ENCODE measurements around the gene AFG1L. TPM values are rescaled to one million over a fixed set of nuclear protein-coding genes. Genes with fewer than 3 reads are reported as not detected.

The AFG1L gene
- total RNA-seq, 1 donor from 2014 or later, result 2.6 TPM

DNA sequence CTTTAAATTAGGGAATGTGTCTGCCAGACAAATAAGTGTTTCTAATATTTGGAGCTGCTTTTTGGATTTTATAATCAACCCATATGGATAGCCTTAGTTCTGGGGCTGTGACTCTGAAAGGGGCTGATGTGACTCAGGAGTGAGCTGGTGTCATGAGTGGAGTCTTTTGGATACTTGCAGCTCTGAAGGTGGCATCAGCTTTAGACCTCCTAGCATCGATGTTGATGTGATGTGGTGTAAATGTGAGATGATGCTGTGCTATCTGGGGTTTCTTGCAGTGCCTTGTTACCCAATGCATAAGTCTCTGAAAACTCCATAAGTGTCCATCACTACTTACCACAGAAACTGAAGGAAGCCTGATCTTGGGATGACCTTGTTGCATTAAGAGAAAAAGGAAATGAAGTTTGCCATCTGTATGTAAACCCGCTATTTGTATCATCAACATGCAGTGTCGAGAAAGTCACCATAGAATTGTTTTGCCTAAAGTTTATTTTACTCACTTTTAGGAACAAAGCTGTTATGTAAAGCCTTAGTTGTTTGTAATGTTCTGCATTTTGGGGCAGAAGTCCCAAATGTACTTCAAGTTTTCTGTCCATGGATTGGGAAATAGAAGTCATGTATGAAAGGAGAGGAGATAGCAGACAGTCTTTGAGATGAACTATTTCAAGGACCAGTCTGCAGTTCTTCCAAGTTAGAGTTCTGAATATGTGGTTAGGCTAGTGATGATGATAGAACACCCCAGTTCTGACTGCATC is 273.9 kb downstream of the AFG1L start:
- FAIRE-seq, result no peak
- Histone ChIP-seq H3K36me3 (ENCODE audit: control insufficient read depth, insufficient read depth, low read length) (peaks cover 25% of the 10 kb centered on the region), H3K4me3 (ENCODE audit: low read depth, low read length) (no peak overlapping the region), H3K27me3 (ENCODE audit: control insufficient read depth, insufficient read depth, low read length) (no peaks in the 10 kb centered on the region)
- TF ChIP-seq CTCF (IDR thresholded peaks at IDR 0.05; ENCODE audit: insufficient read depth, low read length, severe bottlenecking), result no peak
- no peak for DNase-seq (ENCODE audit: low read depth)

DNA sequence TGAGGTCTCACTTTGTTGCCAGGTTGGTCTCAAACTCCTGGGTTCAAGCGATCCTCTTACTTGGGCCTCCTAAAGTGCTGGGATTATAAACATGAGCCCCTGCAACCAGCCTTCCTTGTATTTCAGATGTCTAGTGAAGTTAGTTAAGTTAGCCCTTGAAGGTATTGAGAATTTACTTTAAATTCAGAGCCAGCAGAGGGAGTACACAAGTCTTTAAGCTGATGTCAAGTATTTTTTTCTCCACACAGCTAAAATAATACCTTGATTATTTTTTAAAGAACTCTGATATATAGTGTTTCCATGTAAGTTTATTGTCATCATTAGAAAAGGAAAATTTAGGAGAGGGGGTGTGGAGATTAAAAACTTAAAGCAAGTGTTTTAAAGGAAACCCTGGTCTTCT is 275.7 kb downstream of the AFG1L start:
- no peak for FAIRE-seq
- no peak for TF ChIP-seq CTCF (IDR thresholded peaks at IDR 0.05; ENCODE audit: insufficient read depth, low read length, severe bottlenecking)
- no peak overlapping the region for H3K4me3 ChIP-seq (ENCODE audit: low read depth, low read length)
- DNase-seq (ENCODE audit: low read depth), result no peak
- no peaks in the 10 kb centered on the region for H3K27me3 ChIP-seq (ENCODE audit: control insufficient read depth, insufficient read depth, low read length)
- peaks cover 24% of the 10 kb centered on the region for H3K36me3 ChIP-seq (ENCODE audit: control insufficient read depth, insufficient read depth, low read length)

GRCh38 chr6:108574457-108575141 is 279.7 kb downstream of the AFG1L start:
- H3K27me3 ChIP-seq (ENCODE audit: control insufficient read depth, insufficient read depth, low read length), result no peaks in the 10 kb centered on the region
- DNase-seq (ENCODE audit: low read depth) (no peak), FAIRE-seq (no peak)
- TF ChIP-seq CTCF (IDR thresholded peaks at IDR 0.05; ENCODE audit: insufficient read depth, low read length, severe bottlenecking), result no peak
- no peak overlapping the region for H3K4me3 ChIP-seq (ENCODE audit: low read depth, low read length)
- peaks cover 10% of the 10 kb centered on the region for H3K36me3 ChIP-seq (ENCODE audit: control insufficient read depth, insufficient read depth, low read length)

Other genes with a start within 250 kb of the AFG1L start
- 36.7 and 142 TPM in 2 replicates for gene OSTM1, start 220.3 kb upstream of the AFG1L start, total RNA-seq
- not detected in 2 replicates for gene NR2E1, start 129.0 kb upstream of the AFG1L start, total RNA-seq
- 173 and 180 TPM in 2 replicates for gene SNX3, start 34.0 kb upstream of the AFG1L start, total RNA-seq